Uterus (tissue), 4 donors: Measurements from ENCODE around the gene FOXE1. TPM values are rescaled to one million over a fixed set of nuclear protein-coding genes. Genes with fewer than 3 reads are reported as not detected.
A peak's percentile ranks its signal among the peaks of the same experiment; 100 is the strongest.

Source experiments
- DNase-seq, 2 donors: peaks; one replicate each; pipeline ENCODE4 v3.0.0-alpha.2; 2019 to 2020
- H3K27ac ChIP-seq, 2 donors: fragments of 200-600 bp; sonication (generic); 1 replicate in 1 of 2; 2 replicates in 1 of 2; pipeline ENCODE4 v1.5.1; 2016 to 2018
- H3K27me3 ChIP-seq, 2 donors: fragments of 200-600 bp; sonication (generic); one replicate each; pipeline ENCODE4 v1.5.1; 2018 to 2019; ENCODE audit warnings: control low read depth in 1 of 2
- H3K36me3 ChIP-seq, 2 donors: fragments of 200-600 bp; sonication (generic); one replicate each; pipeline ENCODE4 v1.5.1; 2019; ENCODE audit warnings: control low read depth in 1 of 2
- H3K4me1 ChIP-seq, 2 donors: fragments of 200-600 bp; sonication (generic); one replicate each; pipeline ENCODE4 v1.5.1; 2018 to 2019; ENCODE audit warnings: control low read depth in 1 of 2
- H3K4me3 ChIP-seq, 2 donors: fragments of 200-600 bp; sonication (generic); 1 replicate in 1 of 2; 2 replicates in 1 of 2; pipeline ENCODE4 v1.5.1; 2018 to 2019; ENCODE audit warnings: mild to moderate bottlenecking in 1 of 2
- H3K9me3 ChIP-seq, 2 donors: fragments of 200-600 bp; sonication (generic); one replicate each; pipeline ENCODE4 v1.5.1; 2019; ENCODE audit warnings: control low read depth in 1 of 2
- POLR2A ChIP-seq, 2 donors: fragments of 450-650 bp; IDR thresholded peaks; one replicate each; pipeline ENCODE4 v1.6.1; 2016; ENCODE audit warnings: antibody characterized with exemption in 2 of 2, mild to moderate bottlenecking in 1 of 2, moderate library complexity in 1 of 2
- intact Hi-C: fragments of 100-400 bp; cut with DNase I; formaldehyde crosslinking; loops from one replicate; pipeline ENCODE4 v1.15.1; 2023; ENCODE audit warnings: low total_unique reads
- total RNA-seq, 4 donors: library from RNA; depleted of rRNA in 3 of 4; stranded (reverse); fragments of >200 nt in 3 of 4; gene quantifications; one replicate each; pipeline versions ENCODE4 v1.1.0 to v1.2.4, GENCODE V29; 2014 to 2023
- TF ChIP-seq, protein P1 (sequence below), 4 experiments: fragments of 200-600 bp in 2 of 4; fragments of 450-650 bp in 2 of 4; sonication (generic) in 2 of 4; IDR thresholded peaks; one replicate each; pipeline ENCODE4 v1.5.1; 2016 to 2019; ENCODE audit warnings: antibody characterized with exemption in 4 of 4, mild to moderate bottlenecking in 2 of 4, moderate library complexity in 1 of 4
- donor health status: DM: yes; HTN: yes; CAD: no.

The FOXE1 gene
- total RNA-seq, 4 donors from 2014 or later = not detected

GRCh38 chr9:97900103-97900737 lies 47.2 kb downstream of the FOXE1 start:
- no peak for DNase-seq
- Histone ChIP-seq H3K36me3 (no peaks in the 10 kb centered on the region), H3K4me1 (no peaks in the 10 kb centered on the region), H3K27me3 (no peaks in the 10 kb centered on the region), H3K27ac (no peak overlapping the region), H3K4me3 (no peak overlapping the region), H3K9me3 (no peaks in the 10 kb centered on the region)
- TF ChIP-seq POLR2A (IDR thresholded peaks at IDR 0.05) = no peak
- TF ChIP-seq, protein P1, sequence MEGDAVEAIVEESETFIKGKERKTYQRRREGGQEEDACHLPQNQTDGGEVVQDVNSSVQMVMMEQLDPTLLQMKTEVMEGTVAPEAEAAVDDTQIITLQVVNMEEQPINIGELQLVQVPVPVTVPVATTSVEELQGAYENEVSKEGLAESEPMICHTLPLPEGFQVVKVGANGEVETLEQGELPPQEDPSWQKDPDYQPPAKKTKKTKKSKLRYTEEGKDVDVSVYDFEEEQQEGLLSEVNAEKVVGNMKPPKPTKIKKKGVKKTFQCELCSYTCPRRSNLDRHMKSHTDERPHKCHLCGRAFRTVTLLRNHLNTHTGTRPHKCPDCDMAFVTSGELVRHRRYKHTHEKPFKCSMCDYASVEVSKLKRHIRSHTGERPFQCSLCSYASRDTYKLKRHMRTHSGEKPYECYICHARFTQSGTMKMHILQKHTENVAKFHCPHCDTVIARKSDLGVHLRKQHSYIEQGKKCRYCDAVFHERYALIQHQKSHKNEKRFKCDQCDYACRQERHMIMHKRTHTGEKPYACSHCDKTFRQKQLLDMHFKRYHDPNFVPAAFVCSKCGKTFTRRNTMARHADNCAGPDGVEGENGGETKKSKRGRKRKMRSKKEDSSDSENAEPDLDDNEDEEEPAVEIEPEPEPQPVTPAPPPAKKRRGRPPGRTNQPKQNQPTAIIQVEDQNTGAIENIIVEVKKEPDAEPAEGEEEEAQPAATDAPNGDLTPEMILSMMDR (IDR thresholded peaks at IDR 0.05) = no peak
- intact Hi-C loops = no loop called here

- DNase-seq = peak in 1 of 2 donors; percentile 24
- no peak overlapping the region for H3K27ac ChIP-seq
- no peaks in the 10 kb centered on the region for H3K9me3 ChIP-seq
- H3K4me3 ChIP-seq = no peak overlapping the region
- H3K36me3 ChIP-seq = no peaks in the 10 kb centered on the region
- no peaks in the 10 kb centered on the region for H3K27me3 ChIP-seq
- TF ChIP-seq, protein P1 (IDR thresholded peaks at IDR 0.05) = peak; percentile 47 to 59 (median 58)
- TF ChIP-seq POLR2A (IDR thresholded peaks at IDR 0.05) = no peak
- no peaks in the 10 kb centered on the region for H3K4me1 ChIP-seq
- intact Hi-C loops = no loop called here
Observed at GRCh38 chr9:97900738-97901565, 47.9 kb downstream of the FOXE1 start.

DNA sequence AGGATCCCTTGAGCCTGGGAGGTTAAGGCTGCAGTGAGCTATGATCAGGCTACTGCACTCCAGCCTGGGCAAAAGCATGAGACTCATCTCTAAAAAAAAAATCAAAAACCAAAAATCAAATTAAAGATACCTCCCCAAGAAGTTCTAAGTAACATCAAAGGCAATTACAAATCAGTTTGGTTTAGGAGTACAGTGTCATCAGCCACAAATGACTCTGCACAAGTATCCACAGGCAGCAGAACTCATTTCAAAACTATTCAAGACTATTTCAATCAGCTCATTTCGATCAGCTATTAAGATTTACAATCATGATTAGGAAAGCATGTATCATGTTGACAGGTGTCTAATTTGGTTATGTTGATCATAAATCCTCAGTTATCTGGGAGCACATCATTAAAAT lies 50.2 kb downstream of the FOXE1 start:
- H3K9me3 ChIP-seq = no peaks in the 10 kb centered on the region
- TF ChIP-seq POLR2A (IDR thresholded peaks at IDR 0.05) = no peak
- TF ChIP-seq, protein P1 (IDR thresholded peaks at IDR 0.05) = no peak
- no peak for DNase-seq
- no peaks in the 10 kb centered on the region for H3K4me1 ChIP-seq
- H3K36me3 ChIP-seq = no peaks in the 10 kb centered on the region
- H3K27ac ChIP-seq = no peak overlapping the region
- intact Hi-C loops = no loop called here
- no peaks in the 10 kb centered on the region for H3K27me3 ChIP-seq
- H3K4me3 ChIP-seq = no peak overlapping the region

- intact Hi-C loops = no loop called here
- no peak overlapping the region for H3K4me3 ChIP-seq
- no peaks in the 10 kb centered on the region for H3K9me3 ChIP-seq
- H3K27ac ChIP-seq = no peak overlapping the region
- DNase-seq = no peak
- no peaks in the 10 kb centered on the region for H3K27me3 ChIP-seq
- TF ChIP-seq, protein P1 (IDR thresholded peaks at IDR 0.05) = no peak
- TF ChIP-seq POLR2A (IDR thresholded peaks at IDR 0.05) = no peak
- no peaks in the 10 kb centered on the region for H3K36me3 ChIP-seq
- no peaks in the 10 kb centered on the region for H3K4me1 ChIP-seq
Observed at GRCh38 chr9:97904725-97905124, 51.7 kb downstream of the FOXE1 start.

DNA sequence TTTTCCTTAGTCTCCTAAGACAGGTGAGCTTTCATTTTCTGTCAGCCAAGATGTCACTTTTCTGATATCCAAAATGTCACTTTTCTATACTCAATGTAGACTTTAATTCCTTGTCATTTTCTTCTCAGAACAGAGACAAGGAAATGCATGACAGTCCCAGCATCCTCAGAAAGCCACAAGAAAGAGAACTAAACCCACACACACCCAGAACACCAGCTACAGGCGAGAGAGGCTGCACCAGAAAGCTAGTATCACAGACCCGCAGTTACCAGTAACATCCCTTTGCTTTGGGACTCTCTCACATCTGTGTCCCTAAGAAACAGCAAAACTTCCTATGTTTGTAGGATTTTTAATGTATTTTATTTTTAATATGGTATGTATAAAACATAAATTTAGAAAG lies 52.2 kb downstream of the FOXE1 start:
- no peak for TF ChIP-seq POLR2A (IDR thresholded peaks at IDR 0.05)
- TF ChIP-seq, protein P1 (IDR thresholded peaks at IDR 0.05) = no peak
- intact Hi-C loops = no loop called here
- no peaks in the 10 kb centered on the region for H3K36me3 ChIP-seq
- H3K4me3 ChIP-seq = no peak overlapping the region
- H3K4me1 ChIP-seq = no peaks in the 10 kb centered on the region
- DNase-seq = no peak
- no peak overlapping the region for H3K27ac ChIP-seq
- no peaks in the 10 kb centered on the region for H3K27me3 ChIP-seq
- H3K9me3 ChIP-seq = no peaks in the 10 kb centered on the region
